Keratinocyte (primary cell): ENCODE measurements around the gene CLDN18. TPM values are rescaled to one million over a fixed set of nuclear protein-coding genes. Genes with fewer than 3 reads are reported as not detected.

Source experiments
- DNase-seq: peaks from one replicate; pipeline ENCODE4 v3.0.0-alpha.2; 2011; ENCODE audit warnings: low read depth, missing footprints, low spot score
- FAIRE-seq: peaks from 2 replicates; lab custom pipeline; 2011; peaks lifted over from hg19 to GRCh38; lab: Jason Lieb, UNC
- H2AFZ ChIP-seq: 2 replicates; pipeline ENCODE4 v1.6.0; 2012; ENCODE audit warnings: low read length, control low read depth, inconsistent platforms; ENCODE audit not compliant: control insufficient read depth
- H3K27ac ChIP-seq: 2 replicates; pipeline ENCODE4 v1.5.1; 2011; ENCODE audit warnings: low read length; ENCODE audit not compliant: control insufficient read depth, insufficient read depth
- H3K27me3 ChIP-seq: 3 replicates; pipeline ENCODE4 v1.6.0; 2011; ENCODE audit warnings: low read length; ENCODE audit not compliant: control insufficient read depth, insufficient read depth; ENCODE audit errors: extremely low read depth
- H3K36me3 ChIP-seq, 2 experiments: 2 replicates in 1 of 2; 3 replicates in 1 of 2; pipeline ENCODE4 v1.5.1; 2011; ENCODE audit warnings: low read length in 2 of 2, mild to moderate bottlenecking in 1 of 2; ENCODE audit not compliant: control insufficient read depth in 2 of 2, insufficient read depth in 2 of 2; ENCODE audit errors: extremely low read depth in 1 of 2
- H3K4me1 ChIP-seq: 3 replicates; pipeline ENCODE4 v1.5.1; 2011; ENCODE audit warnings: low read length; ENCODE audit not compliant: control insufficient read depth, insufficient read depth; ENCODE audit errors: extremely low read depth
- H3K4me2 ChIP-seq: 3 replicates; pipeline ENCODE4 v1.6.0; 2011; ENCODE audit warnings: low read depth, low read length; ENCODE audit not compliant: control insufficient read depth, insufficient read depth; ENCODE audit errors: extremely low read depth
- H3K4me3 ChIP-seq, 3 experiments: fragments of 200-600 bp in 1 of 3; sonication (generic) in 1 of 3; 2 replicates in 2 of 3; 3 replicates in 1 of 3; pipeline ENCODE4 v1.5.1; 2011 to 2016; ENCODE audit warnings: low read length in 3 of 3, mild to moderate bottlenecking in 3 of 3, control low read depth in 2 of 3, inconsistent platforms in 1 of 3, low read depth in 1 of 3, mixed read lengths in 1 of 3, mixed run types in 1 of 3, moderate library complexity in 1 of 3; ENCODE audit not compliant: control insufficient read depth in 2 of 3, insufficient read depth in 2 of 3; ENCODE audit errors: extremely low read depth in 1 of 3
- H3K79me2 ChIP-seq: 2 replicates; pipeline ENCODE4 v1.6.0; 2012; ENCODE audit warnings: low read length; ENCODE audit not compliant: control insufficient read depth, insufficient read depth
- H3K9ac ChIP-seq: 3 replicates; pipeline ENCODE4 v1.6.0; 2011; ENCODE audit warnings: low read length; ENCODE audit not compliant: control insufficient read depth, insufficient read depth; ENCODE audit errors: extremely low read depth
- H3K9me1 ChIP-seq: 3 replicates; pipeline ENCODE4 v1.6.0; 2011; ENCODE audit warnings: low read length; ENCODE audit not compliant: control insufficient read depth, insufficient read depth; ENCODE audit errors: extremely low read depth
- H3K9me3 ChIP-seq: 2 replicates; pipeline ENCODE4 v1.5.1; 2012; ENCODE audit warnings: low read depth, low read length; ENCODE audit not compliant: control insufficient read depth
- H4K20me1 ChIP-seq: 3 replicates; pipeline ENCODE4 v1.6.0; 2011; ENCODE audit warnings: low read length; ENCODE audit not compliant: control insufficient read depth, insufficient read depth; ENCODE audit errors: extremely low read depth
- CTCF ChIP-seq, 3 experiments: IDR thresholded peaks in 1 of 3; conservative IDR thresholded peaks in 1 of 3; optimal IDR thresholded peaks in 1 of 3; 2 replicates in 2 of 3; 3 replicates in 1 of 3; pipeline versions ENCODE3 to v1.5.1; 2011; ENCODE audit warnings: low read length in 3 of 3, mild to moderate bottlenecking in 3 of 3, moderate library complexity in 2 of 3, control low read depth in 1 of 3, inconsistent platforms in 1 of 3; ENCODE audit not compliant: insufficient read depth in 2 of 3; ENCODE audit errors: extremely low read depth in 1 of 3
- EZH2 ChIP-seq: IDR thresholded peaks from one replicate; pipeline ENCODE4 v1.6.1; 2012; ENCODE audit warnings: inconsistent platforms, mild to moderate bottlenecking, low read length, moderate library complexity
- dilution Hi-C: fragments of 300-500 bp; cut with MboI; formaldehyde crosslinking; loops from one replicate; pipeline ENCODE4 v1.7.0; 2020; ENCODE audit warnings: low sequenced_read_pairs; ENCODE audit not compliant: extremely low pct_ligation_motif_present
- polyA plus RNA-seq, 5 experiments: library from polyadenylated mRNA; depleted of rRNA in 3 of 5; stranded (reverse) in 3 of 5; stranded (forward) in 1 of 5; unstranded in 1 of 5; fragments of >200 nt; gene quantifications; 1 replicate in 1 of 5; 2 replicates in 3 of 5; 3 replicates in 1 of 5; pipeline versions ENCODE4 v1.2.1 to v1.2.3, GENCODE V29; 2011 to 2012; ENCODE audit warnings: missing spikeins in 2 of 5, low read depth in 1 of 5, low replicate concordance in 1 of 5

The CLDN18 gene
- polyA plus RNA-seq, 1 donor (not counting 4 experiments of a cell fraction or from before 2014, with no cell fraction given): not detected

- dilution Hi-C loops: no loop called here
- no peaks in the 10 kb centered on the region for H4K20me1 ChIP-seq
- no peaks in the 10 kb centered on the region for H3K9me1 ChIP-seq
- no peaks in the 10 kb centered on the region for H3K36me3 ChIP-seq
- no peak for DNase-seq
- no peaks in the 10 kb centered on the region for H3K4me1 ChIP-seq
- H3K4me2 ChIP-seq: no peak overlapping the region
- FAIRE-seq: no peak
- H3K27ac ChIP-seq: no peak overlapping the region
- no peaks in the 10 kb centered on the region for H3K27me3 ChIP-seq
- H3K79me2 ChIP-seq: no peaks in the 10 kb centered on the region
- no peak for TF ChIP-seq EZH2
- TF ChIP-seq CTCF (optimal IDR thresholded peaks at IDR 0.05 in 1 of 3, IDR thresholded peaks at IDR 0.05 in 1 of 3, conservative IDR thresholded peaks at IDR 0.05 in 1 of 3; ENCODE audit: extremely low read depth in 1 of 3, insufficient read depth in 2 of 3, low read length in 3 of 3): no peak
- H3K9me3 ChIP-seq: no peaks in the 10 kb centered on the region
- no peak overlapping the region for H2AFZ ChIP-seq
- H3K4me3 ChIP-seq: no peak overlapping the region
- H3K9ac ChIP-seq: no peak overlapping the region
Observed at GRCh38 chr3:138027821-138028220, 17.9 kb downstream of the CLDN18 start.

- H3K4me2 ChIP-seq: no peak overlapping the region
- no peaks in the 10 kb centered on the region for H3K4me1 ChIP-seq
- H3K27me3 ChIP-seq: no peaks in the 10 kb centered on the region
- TF ChIP-seq CTCF (optimal IDR thresholded peaks at IDR 0.05 in 1 of 3, IDR thresholded peaks at IDR 0.05 in 1 of 3, conservative IDR thresholded peaks at IDR 0.05 in 1 of 3; ENCODE audit: extremely low read depth in 1 of 3, insufficient read depth in 2 of 3, low read length in 3 of 3) (no peak), EZH2 (no peak)
- H3K79me2 ChIP-seq: no peaks in the 10 kb centered on the region
- no peak overlapping the region for H3K9ac ChIP-seq
- no peak overlapping the region for H3K27ac ChIP-seq
- H3K36me3 ChIP-seq: no peaks in the 10 kb centered on the region
- no peak overlapping the region for H3K4me3 ChIP-seq
- H2AFZ ChIP-seq: no peak overlapping the region
- H3K9me1 ChIP-seq: no peaks in the 10 kb centered on the region
- H3K9me3 ChIP-seq: no peaks in the 10 kb centered on the region
- H4K20me1 ChIP-seq: no peaks in the 10 kb centered on the region
- no peak for DNase-seq
- FAIRE-seq: no peak
- dilution Hi-C loops: no loop called here
Observed at GRCh38 chr3:138030734-138031280, 20.8 kb downstream of the CLDN18 start.
